ENCODE measurements around the gene ADNP2.

The ADNP2 gene

GRCh38 chr18:80181642-80182461, 72.8 kb downstream of the ADNP2 start:
- ATAC-seq, result no peak
- TF ChIP-seq, protein P1, sequence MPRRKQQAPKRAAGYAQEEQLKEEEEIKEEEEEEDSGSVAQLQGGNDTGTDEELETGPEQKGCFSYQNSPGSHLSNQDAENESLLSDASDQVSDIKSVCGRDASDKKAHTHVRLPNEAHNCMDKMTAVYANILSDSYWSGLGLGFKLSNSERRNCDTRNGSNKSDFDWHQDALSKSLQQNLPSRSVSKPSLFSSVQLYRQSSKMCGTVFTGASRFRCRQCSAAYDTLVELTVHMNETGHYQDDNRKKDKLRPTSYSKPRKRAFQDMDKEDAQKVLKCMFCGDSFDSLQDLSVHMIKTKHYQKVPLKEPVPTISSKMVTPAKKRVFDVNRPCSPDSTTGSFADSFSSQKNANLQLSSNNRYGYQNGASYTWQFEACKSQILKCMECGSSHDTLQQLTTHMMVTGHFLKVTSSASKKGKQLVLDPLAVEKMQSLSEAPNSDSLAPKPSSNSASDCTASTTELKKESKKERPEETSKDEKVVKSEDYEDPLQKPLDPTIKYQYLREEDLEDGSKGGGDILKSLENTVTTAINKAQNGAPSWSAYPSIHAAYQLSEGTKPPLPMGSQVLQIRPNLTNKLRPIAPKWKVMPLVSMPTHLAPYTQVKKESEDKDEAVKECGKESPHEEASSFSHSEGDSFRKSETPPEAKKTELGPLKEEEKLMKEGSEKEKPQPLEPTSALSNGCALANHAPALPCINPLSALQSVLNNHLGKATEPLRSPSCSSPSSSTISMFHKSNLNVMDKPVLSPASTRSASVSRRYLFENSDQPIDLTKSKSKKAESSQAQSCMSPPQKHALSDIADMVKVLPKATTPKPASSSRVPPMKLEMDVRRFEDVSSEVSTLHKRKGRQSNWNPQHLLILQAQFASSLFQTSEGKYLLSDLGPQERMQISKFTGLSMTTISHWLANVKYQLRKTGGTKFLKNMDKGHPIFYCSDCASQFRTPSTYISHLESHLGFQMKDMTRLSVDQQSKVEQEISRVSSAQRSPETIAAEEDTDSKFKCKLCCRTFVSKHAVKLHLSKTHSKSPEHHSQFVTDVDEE (CRISPR knock-in tag; IDR thresholded peaks at IDR 0.05), result no peak
- TF ChIP-seq ESRRG (CRISPR knock-in tag; IDR thresholded peaks at IDR 0.05), result no peak
- TF ChIP-seq ZNF8 (CRISPR knock-in tag; IDR thresholded peaks at IDR 0.05), result no peak
- TF ChIP-seq OSR1 (CRISPR knock-in tag; IDR thresholded peaks at IDR 0.05), result no peak
- no peak for TF ChIP-seq ZFP3 (CRISPR knock-in tag; IDR thresholded peaks at IDR 0.05)
- TF ChIP-seq, protein P2, sequence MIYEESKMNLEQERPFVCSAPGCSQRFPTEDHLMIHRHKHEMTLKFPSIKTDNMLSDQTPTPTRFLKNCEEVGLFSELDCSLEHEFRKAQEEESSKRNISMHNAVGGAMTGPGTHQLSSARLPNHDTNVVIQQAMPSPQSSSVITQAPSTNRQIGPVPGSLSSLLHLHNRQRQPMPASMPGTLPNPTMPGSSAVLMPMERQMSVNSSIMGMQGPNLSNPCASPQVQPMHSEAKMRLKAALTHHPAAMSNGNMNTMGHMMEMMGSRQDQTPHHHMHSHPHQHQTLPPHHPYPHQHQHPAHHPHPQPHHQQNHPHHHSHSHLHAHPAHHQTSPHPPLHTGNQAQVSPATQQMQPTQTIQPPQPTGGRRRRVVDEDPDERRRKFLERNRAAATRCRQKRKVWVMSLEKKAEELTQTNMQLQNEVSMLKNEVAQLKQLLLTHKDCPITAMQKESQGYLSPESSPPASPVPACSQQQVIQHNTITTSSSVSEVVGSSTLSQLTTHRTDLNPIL (CRISPR knock-in tag; IDR thresholded peaks at IDR 0.05; ENCODE audit: low read depth), result no peak
- no peak for TF ChIP-seq ARNTL (CRISPR knock-in tag; IDR thresholded peaks at IDR 0.05; ENCODE audit: borderline replicate concordance, low read depth)
- no peak for TF ChIP-seq CSDC2 (CRISPR knock-in tag; IDR thresholded peaks at IDR 0.05)
- TF ChIP-seq, protein P3, sequence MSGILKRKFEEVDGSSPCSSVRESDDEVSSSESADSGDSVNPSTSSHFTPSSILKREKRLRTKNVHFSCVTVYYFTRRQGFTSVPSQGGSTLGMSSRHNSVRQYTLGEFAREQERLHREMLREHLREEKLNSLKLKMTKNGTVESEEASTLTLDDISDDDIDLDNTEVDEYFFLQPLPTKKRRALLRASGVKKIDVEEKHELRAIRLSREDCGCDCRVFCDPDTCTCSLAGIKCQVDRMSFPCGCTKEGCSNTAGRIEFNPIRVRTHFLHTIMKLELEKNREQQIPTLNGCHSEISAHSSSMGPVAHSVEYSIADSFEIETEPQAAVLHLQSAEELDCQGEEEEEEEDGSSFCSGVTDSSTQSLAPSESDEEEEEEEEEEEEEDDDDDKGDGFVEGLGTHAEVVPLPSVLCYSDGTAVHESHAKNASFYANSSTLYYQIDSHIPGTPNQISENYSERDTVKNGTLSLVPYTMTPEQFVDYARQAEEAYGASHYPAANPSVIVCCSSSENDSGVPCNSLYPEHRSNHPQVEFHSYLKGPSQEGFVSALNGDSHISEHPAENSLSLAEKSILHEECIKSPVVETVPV (CRISPR knock-in tag; IDR thresholded peaks at IDR 0.05), result no peak
- TF ChIP-seq ISL1 (CRISPR knock-in tag; IDR thresholded peaks at IDR 0.05), result no peak
- TF ChIP-seq TCF4 (CRISPR knock-in tag; IDR thresholded peaks at IDR 0.05; ENCODE audit: borderline replicate concordance), result no peak
- TF ChIP-seq GLIS3 (CRISPR knock-in tag; IDR thresholded peaks at IDR 0.05), result no peak

DNA sequence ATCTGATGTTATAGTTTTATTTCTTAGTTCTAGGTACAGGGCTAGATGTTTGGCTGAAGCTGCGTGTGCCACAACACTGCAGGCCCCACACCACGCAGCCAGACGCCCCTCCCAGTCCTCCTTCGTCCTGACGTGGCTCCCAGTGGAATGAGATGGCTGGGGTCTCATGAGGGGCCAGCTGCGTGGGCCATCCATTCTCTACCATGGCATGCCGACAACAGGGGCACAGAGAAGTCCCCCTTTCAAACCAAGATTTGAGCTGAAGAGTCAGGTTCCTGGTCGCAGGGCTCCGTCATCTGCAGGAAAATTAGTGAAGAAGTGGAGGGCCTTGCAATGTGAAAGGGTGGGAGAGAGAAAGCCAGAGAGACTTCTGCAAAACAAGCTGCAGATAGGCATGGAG, 73.8 kb downstream of the ADNP2 start:
- ATAC-seq, result no peak
- TF ChIP-seq PPARA (CRISPR knock-in tag; IDR thresholded peaks at IDR 0.05; ENCODE audit: borderline replicate concordance) (no peak), TCF4 (CRISPR knock-in tag; IDR thresholded peaks at IDR 0.05; ENCODE audit: borderline replicate concordance) (no peak), BACH2 (CRISPR knock-in tag; IDR thresholded peaks at IDR 0.05; ENCODE audit: borderline replicate concordance) (no peak), ZFP30 (CRISPR knock-in tag; IDR thresholded peaks at IDR 0.05) (no peak), ZFP3 (CRISPR knock-in tag; IDR thresholded peaks at IDR 0.05) (no peak), ZNF70 (CRISPR knock-in tag; IDR thresholded peaks at IDR 0.05) (no peak)

DNA sequence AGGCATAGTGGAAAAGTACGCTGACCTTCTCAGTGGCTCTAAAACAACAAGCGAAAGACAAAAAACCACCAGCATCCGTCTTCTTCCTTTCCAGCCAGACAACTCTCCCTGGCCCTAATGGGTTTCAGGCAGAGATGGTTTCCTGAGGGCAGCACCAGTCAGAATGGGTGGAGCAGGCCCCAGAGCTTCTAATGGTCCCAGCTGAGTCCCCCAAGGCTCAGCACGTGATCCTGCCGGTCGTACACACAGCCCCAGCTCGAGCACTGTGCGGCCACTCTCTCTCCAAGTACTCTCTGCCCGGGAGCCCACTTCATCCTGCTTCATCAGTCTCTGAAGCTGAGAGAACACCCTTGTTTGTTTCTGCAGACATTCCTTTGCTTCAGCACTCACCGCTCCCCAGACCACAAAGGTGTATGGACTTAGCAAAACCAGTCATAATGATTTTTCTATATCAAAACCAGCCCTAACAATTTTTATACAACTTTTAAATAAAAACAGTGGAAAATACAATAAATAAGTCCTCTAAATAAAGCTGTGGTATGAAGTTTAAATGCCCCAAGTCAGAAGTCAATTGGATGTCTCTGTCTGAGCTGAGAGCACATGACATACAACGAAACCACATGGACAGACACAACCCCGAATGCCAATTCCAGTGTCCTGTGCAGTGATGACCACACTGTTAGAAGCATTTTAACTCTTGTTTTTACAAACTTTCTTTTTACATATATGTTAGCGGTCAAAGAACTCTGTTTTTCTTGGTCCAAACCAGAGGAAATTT, 74.4 kb downstream of the ADNP2 start:
- TF ChIP-seq ZNF70 (CRISPR knock-in tag; IDR thresholded peaks at IDR 0.05) (no peak), ZFP30 (CRISPR knock-in tag; IDR thresholded peaks at IDR 0.05) (no peak)
- no peak for ATAC-seq

- TF ChIP-seq ZNF8 (CRISPR knock-in tag; IDR thresholded peaks at IDR 0.05) (no peak), OSR1 (CRISPR knock-in tag; IDR thresholded peaks at IDR 0.05) (no peak), ARNTL (CRISPR knock-in tag; IDR thresholded peaks at IDR 0.05; ENCODE audit: borderline replicate concordance, low read depth) (no peak), PPARA (CRISPR knock-in tag; IDR thresholded peaks at IDR 0.05; ENCODE audit: borderline replicate concordance) (no peak), RARB (CRISPR knock-in tag; IDR thresholded peaks at IDR 0.05) (no peak), GLIS3 (CRISPR knock-in tag; IDR thresholded peaks at IDR 0.05) (no peak), CSDC2 (CRISPR knock-in tag; IDR thresholded peaks at IDR 0.05) (no peak), ESRRG (CRISPR knock-in tag; IDR thresholded peaks at IDR 0.05) (no peak), BACH2 (CRISPR knock-in tag; IDR thresholded peaks at IDR 0.05; ENCODE audit: borderline replicate concordance) (no peak), ZC3H10 (CRISPR knock-in tag; IDR thresholded peaks at IDR 0.05) (no peak), TCF4 (CRISPR knock-in tag; IDR thresholded peaks at IDR 0.05; ENCODE audit: borderline replicate concordance) (no peak), TOX (CRISPR knock-in tag; IDR thresholded peaks at IDR 0.05; ENCODE audit: borderline replicate concordance) (no peak), ZFP3 (CRISPR knock-in tag; IDR thresholded peaks at IDR 0.05) (no peak), ZNF70 (CRISPR knock-in tag; IDR thresholded peaks at IDR 0.05) (no peak), POU6F1 (CRISPR knock-in tag; IDR thresholded peaks at IDR 0.05; ENCODE audit: borderline replicate concordance, low read depth) (no peak)
- TF ChIP-seq, protein P1 (CRISPR knock-in tag; IDR thresholded peaks at IDR 0.05), result no peak
- TF ChIP-seq, protein P2 (CRISPR knock-in tag; IDR thresholded peaks at IDR 0.05; ENCODE audit: low read depth), result no peak
- ATAC-seq, result no peak
These were observed 75.2 kb downstream of the ADNP2 start for GRCh38 chr18:80184243-80184772.
